ENCODE data around the gene ATOX1.

- TF ChIP-seq GATA2 (IDR thresholded peaks at IDR 0.05; ENCODE audit: low read depth, low read length) (no peak), GATA3 (IDR thresholded peaks at IDR 0.05; ENCODE audit: low read depth, low read length) (no peak)
These were observed 29.4 kb upstream of the ATOX1 start for GRCh38 chr5:151787817-151788216.

Measured in SH-SY5Y (cell line).